GM19372 (cell line): Measurements from ENCODE around the gene COX5B.
"Not testable (repeated sequence)": the region's sequence is repeated elsewhere in the genome, so short reads cannot be mapped to it uniquely, and the experiment has no call there.

Experiments used
- ATAC-seq: cut with Tn5 transposase; IDR thresholded peaks from one replicate; pipeline ENCODE4 v1.9.1; 2021; ENCODE audit warnings: mild to moderate bottlenecking, low read depth, moderate library complexity; ENCODE audit not compliant: unreplicated experiment

COX5B gene, protein sequence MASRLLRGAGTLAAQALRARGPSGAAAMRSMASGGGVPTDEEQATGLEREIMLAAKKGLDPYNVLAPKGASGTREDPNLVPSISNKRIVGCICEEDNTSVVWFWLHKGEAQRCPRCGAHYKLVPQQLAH

DNA sequence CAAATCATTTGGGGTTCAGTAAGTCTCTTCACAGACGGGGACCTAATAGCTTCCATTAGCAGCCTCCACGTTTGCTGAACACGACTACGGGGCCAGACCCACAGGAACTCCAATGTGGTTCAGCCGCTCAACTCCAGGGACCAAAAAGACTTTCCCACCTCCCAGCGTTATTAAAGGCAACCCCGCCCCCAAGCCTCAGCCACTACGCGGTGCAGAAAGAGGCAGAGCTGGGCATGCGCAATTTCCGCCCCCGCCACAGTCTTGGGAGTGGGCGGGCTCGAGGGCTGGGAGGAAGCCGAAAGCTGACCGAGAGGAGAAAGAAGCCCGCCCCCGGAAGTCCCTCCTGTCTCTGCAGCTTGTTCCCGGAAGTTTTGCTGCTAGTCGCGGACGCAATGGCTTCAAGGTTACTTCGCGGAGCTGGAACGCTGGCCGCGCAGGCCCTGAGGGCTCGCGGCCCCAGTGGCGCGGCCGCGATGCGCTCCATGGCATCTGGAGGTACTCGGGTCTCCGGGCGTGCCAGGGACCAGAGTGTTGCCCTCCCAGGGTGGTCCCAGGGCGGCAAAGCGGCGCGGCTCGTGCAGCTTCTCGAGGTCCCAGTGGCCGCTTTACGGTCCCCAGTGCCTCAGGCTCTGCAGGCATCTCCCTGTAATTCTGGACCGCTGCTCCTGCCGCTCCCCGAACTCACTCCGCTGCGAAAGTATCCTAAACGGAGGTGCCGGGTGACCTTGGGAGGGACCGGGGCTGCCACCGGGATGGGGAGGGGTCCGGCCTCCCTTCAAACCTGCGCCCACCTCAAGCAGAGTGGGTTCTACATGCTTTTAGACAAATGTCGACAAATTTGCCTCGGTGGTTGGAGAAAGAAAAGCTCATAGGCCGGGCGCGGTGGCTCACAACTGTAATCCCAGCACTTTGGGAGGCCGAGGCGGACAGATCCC lies at the start of gene COX5B:
Gene COX5B, plus strand, starts transcription at position 368 of the 935 bp plus-strand sequence. Its CDS starts 25 bp downstream, at position 393.
- ATAC-seq: peak; percentile 94

DNA sequence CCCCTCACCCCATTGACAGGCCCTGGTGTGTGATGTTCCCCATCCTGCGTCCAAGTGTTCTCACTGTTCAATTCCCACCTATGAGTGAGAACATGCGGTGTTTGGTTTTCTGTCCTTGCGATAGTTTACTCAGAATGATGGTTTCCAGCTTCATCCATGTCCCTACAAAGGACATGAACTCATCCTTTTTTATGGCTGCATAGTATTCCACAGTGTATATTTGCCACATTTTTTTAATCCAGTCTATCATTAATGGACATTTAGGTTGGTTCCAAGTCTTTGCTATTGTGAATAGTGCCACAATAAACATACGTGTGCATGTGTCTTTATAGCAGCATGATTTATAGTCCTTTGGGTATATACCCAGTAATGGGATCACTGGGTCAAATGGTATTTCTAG lies 49.7 kb upstream of the COX5B start:
- not testable (repeated sequence) for ATAC-seq

DNA sequence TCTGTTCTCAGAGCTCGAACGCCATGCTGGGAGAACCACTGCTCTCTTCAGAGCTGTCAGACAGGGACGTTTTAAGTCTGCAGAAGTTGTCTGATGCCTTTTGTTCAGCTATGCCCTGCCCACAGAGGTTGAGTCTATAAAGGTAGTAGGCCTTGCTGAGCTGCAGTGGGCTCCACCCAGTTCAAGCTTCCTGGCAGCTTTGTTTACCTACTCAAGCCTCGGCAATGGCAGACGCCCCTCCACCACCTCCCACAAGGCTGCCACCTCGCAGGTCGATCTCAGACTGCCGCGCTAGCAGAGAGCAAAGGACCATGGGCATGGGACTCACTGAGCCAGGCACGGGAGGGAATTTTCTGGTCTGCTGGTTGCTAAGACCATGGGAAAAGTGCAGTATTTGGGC lies 44.3 kb upstream of the COX5B start:
- not testable (repeated sequence) for ATAC-seq

DNA sequence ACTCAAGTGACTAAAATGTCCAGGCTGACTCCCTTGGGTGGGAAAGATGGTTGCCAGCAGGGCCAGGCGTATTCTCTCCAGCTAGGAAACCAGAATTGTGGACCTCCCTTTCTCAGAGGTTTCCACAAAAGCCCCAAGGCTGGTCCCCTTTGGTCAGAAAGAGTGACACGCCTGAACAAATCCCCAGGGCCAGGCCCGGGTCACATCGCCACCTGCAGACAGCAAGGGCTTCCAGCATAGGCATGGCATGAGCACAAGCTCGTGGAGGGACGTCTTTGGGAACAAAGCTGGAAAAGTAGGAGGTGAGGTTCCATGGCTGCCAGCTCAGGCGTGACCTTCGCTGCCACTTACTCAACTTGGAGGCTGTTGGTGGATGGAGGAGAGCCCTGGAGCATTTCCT lies 40.8 kb upstream of the COX5B start:
- ATAC-seq: not testable (repeated sequence)

DNA sequence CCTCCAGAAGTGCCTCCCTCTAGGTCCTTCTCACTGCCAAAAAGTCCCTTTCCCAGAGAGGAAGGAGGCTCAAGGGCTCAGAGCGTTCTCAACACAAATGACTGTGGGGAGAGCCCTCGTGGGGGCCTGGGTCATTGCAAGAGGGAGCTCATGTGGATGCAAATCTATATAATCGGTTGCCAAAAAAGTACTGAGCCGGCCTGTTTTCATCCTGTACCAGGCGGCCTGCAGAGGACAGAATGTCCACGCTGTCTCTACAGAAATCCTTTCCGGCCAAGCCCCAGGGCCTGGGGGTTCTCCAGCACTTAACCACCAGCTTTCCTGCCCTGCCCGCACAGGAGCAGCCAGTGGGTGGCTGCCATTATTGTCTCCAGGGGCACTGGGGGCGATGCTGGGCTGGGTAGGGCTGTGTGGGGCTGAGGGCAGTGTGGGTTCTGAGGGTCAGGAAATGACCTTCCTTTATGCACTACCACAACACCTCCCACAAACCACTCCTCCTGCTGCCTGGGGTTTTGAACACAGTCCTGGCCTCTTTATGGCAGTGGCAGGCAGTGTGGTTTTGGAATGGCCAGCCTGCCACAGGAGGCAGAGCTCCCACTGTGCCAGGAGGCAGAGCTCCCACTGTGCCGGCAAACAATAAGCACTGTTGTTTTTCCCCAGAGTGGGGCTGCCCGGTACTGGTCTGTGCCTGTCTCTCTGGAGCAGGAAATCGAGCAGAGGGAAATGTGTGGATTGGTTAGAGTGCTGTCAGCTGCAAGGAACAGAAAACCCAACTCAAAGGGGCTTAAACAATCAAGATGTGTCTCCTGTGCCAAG lies 40.1 kb upstream of the COX5B start:
- not testable (repeated sequence) for ATAC-seq

DNA sequence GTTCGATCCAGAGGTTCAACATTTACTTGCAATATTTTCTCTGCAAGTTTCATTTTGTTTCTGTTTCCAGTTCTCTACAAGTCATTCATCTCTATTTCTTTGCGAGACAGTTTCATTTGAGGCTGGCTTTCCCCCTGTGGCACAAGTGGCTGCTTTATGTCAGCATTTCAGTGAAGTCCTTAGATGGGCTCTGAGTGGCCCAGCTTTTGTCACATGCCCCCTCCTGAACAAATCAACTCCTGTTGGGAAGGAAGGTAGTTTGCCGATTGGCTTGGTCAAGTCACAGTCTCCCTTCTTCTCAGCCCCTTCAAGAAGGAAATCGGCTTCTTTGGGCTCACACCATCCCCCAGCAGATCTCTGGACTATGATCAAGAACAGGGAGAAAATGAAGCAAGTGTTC lies 37.1 kb upstream of the COX5B start:
- not testable (repeated sequence) for ATAC-seq

DNA sequence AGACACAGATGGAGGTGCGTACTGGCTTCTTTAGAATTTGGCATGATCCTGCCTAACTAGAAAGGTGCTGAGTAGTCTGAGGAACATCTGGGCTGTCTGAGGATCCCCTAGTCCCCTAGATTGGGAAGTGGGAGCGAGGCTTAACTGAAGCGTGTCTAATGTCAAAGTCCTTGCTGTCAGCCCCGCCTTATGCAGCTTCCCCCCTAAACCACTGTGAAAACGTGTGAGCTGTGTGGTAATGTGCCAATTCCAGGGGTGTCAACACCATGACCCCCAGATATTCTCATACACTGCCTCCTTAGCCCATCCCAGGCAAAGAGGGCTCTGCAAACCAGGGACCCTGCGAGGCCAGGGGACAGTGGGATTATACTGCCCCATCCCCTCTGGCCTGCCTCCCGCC lies 34.0 kb upstream of the COX5B start:
- not testable (repeated sequence) for ATAC-seq

DNA sequence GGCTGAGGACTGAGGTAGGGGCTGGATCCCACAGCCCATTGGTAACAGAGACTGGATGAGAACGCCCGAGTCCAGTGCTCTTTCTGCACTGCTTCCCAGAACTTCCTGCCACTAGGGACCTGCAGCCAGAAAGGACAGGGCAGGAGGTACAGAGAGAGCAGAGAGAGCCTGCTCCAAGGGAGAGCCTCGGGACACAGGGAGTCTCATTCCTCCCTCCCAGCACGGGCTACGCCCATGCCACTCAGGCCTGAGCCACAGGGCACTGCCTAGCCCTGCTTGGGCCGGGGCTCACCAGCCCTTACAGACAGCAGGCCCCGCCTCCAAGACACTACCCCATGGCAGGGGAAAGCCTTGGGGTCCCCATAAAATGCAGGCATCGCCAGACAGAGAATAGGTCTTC lies 30.1 kb upstream of the COX5B start:
- ATAC-seq: not testable (repeated sequence)

DNA sequence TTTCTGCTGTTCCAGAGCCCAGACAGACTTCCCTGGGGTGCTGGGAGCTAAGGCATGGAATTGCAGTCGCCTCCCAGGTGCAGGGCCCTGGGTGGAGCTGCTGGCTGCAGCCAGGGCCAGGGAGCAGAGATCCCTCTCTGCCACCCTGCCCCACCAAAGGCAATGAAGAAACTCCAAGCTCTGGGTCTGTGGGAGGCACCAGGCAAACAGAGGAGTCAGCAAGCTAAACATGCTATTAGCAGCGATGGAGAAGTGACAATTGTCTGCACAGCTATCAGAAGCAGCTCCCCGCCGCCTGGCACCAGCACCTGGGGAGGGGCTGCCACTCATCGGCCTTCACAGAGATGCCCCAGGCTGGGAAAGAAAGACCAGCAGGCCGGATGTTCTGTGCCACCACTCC lies 28.0 kb upstream of the COX5B start:
- no peak for ATAC-seq

DNA sequence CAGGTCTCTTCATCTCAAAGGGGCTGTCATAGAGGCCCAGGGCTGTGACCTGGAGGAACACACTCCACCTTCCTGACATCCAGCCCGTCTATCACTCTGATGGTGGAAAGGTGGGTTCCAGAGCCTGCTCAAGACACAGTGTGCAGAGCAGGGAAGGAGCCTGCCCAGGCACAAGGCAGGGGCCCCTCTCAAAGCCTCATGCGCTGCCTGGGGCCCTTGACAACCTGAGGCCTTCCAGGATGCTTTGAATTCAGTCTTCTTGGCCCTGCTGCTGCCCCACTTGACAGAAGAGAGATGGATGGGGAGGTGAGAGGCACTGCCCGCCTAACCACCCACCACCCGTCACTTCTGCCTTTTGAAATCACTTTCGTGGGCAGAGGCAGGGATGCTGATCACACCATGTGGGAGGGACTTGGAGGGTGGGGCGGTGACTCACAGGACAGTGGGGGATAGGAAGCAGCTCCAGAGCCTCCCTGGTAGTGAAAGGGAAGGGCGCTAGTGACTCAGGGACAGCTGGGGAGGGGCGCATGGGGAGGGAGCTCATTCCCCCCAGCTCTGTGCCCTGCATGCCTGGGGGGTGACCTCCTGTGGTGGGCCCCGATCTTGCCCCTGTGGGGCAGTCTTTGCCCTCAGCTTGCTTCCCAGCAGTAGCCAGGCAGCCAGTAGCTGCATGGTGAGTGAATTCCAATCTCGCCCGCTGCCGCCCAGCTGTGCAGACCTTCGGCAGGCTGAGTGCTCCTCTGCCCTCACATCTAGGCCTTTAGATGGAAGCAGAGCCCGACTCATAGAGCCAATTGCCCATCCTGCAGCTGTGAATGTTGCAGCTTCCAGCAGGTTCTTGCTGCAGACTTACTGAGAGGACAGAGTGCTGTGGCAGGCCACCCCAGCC lies 26.7 kb upstream of the COX5B start:
- ATAC-seq: not testable (repeated sequence)

DNA sequence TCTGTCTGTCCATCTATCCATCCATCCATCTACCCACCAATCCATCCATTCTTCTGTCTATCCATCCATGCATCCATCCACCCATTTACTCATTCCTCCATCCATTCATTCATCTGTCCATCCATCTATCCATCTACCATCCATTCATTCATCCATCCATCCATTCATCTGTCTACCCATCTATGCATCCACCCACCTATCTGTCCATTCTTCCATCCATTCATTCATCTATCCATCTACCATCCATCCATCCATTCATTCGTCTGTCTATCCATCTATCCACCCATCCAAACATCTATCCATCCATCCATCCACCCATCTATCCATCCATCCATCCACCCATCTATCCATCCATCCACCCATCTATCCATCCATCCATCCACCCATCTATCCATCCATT lies 25.4 kb upstream of the COX5B start:
- not testable (repeated sequence) for ATAC-seq

DNA sequence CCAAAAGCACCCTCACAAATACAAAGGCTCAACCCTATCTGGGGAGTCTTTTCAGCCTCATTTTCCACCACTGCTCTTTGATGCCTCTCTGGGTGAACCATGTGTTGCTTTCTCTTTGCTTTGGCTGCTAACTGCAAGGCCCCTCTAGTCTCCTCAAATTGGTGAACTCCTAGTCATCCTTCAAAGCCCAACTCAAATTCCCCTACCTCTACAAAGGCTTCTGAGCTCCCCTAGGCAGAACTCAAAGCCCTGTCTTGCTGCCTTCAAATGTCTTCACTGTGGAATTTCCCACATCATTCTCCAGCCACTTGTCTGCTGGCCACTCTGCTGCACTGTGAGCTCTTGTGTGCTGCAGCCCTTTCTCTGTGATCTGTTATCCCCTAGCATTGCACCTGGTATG lies 22.9 kb upstream of the COX5B start:
- not testable (repeated sequence) for ATAC-seq

DNA sequence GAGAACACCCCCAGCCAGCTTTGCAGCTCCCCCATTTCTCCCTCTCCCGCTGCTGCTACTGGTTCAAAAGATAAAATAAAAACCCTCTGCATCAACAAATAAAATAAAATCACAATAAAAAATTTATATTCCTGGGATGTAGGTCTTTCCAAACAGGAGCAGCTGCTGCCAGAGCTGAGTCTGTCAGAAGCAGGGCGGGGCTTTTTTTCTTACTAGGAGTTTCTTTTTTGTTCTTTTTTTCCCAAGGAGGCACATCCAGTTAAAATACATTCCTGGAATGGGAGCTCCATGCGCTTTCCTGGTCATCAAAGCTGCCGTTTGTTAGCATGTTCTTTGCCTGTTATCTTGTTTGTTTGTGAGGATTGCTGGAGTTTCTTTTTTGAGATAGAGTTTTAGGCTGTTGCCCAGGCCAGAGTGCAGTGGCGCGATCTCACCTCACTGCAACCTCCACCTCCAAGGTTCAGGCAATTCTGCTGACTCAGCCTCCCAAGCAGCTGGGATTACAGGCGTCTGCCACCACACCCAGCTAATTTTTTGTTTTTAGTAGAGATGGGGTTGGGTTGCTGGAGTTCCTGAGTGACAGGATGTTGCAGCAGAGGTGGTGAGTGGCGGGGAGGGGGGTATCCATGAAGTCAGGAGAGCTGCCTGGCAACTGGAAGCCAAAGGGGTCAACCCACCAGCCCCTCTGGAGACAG lies 20.4 kb upstream of the COX5B start:
- not testable (repeated sequence) for ATAC-seq

DNA sequence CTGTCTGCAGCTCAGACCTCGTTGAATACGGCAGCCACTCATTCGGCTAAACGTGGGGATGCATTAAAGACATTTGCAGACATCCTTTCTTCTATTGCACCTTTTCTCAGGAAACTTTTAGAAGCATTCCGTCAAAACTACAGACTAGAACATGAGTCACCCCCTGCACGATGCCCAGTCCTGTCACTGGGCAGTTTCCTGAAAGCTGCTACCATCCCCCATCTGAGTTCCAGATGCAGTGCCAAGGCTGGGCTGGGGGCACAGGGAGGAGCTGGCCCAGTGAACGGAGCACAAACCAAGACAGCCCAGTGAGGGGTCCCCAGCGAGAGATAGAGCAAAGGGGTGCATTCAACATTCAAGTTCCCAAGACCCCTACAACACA lies 19.8 kb upstream of the COX5B start:
- ATAC-seq: not testable (repeated sequence)

DNA sequence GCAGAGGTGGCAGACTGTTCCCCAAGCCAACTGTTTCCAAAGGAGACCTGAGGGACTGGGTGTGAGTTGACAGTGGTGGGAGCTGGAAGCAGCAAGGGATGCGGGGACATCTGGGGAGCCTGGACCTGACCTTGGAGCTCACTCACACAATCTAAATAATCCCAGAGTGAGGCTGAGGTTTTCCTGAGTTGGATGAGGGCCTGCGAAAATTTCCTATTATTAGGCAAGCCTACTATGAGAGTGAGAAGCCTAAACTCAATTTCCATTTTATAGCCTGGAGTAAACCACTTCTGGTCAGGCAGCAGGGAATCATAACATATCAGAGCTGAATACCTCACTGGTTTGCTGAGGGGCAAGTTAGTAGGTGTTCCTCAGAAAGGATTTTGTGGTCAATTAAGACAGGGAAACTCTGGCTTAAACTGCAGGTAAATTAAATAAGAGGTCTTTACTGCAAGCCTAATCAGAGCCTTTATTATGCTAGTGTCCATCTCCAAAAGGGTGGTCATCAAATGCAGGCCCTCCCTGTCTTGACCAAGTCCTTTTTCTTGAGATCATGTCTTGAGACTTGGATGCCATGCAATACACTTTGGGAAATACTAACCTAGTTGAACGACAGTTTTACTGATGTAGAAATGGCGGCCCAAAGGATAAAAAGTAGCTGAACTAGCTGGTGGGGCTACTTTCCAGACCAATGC lies 1.7 kb upstream of the COX5B start:
- no peak for ATAC-seq

DNA sequence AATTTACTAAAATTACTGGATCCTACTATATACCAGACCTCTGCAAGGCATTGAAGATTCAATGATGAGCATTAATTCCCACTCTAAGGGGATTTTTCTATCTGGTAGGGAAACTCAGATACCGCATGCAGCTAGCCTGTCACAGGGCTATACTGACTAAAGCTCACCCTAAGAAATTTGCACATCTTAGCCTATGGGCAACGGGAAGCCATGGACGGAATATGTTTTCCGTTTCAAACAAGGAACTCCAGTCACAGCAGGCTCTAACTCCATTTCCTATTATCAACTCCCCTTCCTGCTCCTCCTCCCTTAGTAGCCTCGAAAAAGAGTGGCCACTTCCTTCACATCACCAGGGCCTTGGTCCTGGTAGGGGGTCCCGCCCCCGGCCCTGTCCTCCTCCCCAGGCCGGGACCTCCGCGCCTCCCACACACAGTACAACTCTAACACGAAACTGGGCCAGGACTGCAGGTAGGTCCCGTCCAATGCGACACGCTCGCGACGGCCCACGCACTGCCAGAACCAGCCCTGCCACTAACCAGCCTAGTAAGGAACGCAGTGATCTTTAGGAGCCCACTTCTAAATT lies 659 bp upstream of the COX5B start:
- peak; percentile 30 for ATAC-seq

DNA sequence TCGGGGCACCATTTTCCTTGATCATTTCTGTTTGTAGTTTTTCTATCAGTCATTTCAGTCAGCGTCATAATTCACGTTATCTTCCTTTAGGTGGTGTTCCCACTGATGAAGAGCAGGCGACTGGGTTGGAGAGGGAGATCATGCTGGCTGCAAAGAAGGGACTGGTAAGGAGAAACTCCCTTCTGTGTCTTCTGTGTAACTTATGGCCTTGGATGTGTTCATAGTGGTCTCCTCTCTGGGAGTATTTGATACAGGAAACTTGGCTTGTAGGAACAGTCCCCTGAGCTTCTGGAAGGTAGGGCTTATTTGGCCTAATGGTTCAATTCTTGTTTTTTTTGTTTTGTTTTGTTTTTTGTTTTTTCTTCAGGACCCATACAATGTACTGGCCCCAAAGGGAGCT lies 1.1 kb downstream of the COX5B start:
- ATAC-seq: no peak

DNA sequence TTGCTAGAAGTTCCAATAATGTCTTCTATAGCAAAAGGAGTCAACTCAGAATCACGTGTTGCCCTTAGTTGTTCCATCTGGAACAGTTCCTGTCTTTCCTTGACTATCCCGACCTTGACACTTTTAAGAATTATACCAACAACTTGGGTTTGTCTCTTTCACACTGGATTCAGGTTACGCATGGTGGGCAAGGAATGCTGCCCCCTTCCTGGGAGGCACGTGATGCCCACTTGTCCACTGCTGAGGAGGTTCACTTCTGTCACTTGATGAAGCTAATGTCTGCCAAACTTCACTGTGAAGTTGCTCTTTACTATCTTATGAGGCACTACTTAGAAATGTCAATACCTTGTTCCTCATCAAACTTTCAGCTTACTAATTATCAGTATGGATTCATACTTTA lies 5.3 kb downstream of the COX5B start:
- no peak for ATAC-seq

DNA sequence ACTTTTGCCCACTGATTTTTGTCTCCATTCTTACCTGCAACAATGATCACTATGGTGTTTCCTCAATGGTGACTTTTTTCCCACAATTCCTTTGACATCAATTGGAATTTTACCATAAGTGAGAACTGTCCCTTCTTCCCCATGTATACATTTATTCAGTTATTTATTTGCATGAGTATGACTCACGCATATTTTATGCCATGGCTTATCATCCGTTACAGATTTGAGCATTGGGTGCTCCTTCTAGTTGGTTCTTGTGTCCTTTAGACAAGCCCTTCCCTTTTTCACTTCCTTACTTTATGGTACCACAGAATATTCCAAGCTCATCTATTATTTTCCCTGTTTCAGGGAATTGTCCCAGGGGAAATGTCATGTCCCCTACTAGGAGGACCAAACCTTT lies 7.6 kb downstream of the COX5B start:
- no peak for ATAC-seq
